Neural cell (in vitro differentiated cells): ENCODE results near the gene BCAR3. TPM values are rescaled to one million over a fixed set of nuclear protein-coding genes. Genes with fewer than 3 reads are reported as not detected.

Experiments used
- H2AFZ ChIP-seq: fragments of 200-600, 300-800 bp; sonication (generic), shearing (Covaris generic); 2 replicates; pipeline ENCODE4 v1.6.0; 2014; ENCODE audit warnings: low read depth, mild to moderate bottlenecking, antibody characterized with exemption, low read length, moderate library complexity
- H3F3A ChIP-seq: fragments of 200-600 bp; shearing (Covaris generic); 2 replicates; pipeline ENCODE4 v1.6.1; 2016; ENCODE audit warnings: mild to moderate bottlenecking, moderate library complexity, mixed read lengths, antibody characterized with exemption, low read length; ENCODE audit not compliant: insufficient read depth, poor library complexity, severe bottlenecking
- H3K27ac ChIP-seq: fragments of 200-600, 300-800 bp; sonication (generic), shearing (Covaris generic); 2 replicates; pipeline ENCODE4 v1.5.1; 2014; ENCODE audit warnings: mild to moderate bottlenecking, low read length, moderate library complexity
- H3K27me3 ChIP-seq: fragments of 300-800, 200-600 bp; sonication (generic), shearing (Covaris generic); 2 replicates; pipeline ENCODE4 v1.6.0; 2014; ENCODE audit warnings: mild to moderate bottlenecking, low read depth, low read length, moderate library complexity; ENCODE audit not compliant: insufficient read depth
- H3K36me3 ChIP-seq: fragments of 300-800, 200-600 bp; sonication (generic), shearing (Covaris generic); 2 replicates; pipeline ENCODE4 v1.5.1; 2014; ENCODE audit warnings: mild to moderate bottlenecking, antibody characterized with exemption, low read length, moderate library complexity; ENCODE audit not compliant: insufficient read depth
- H3K4me2 ChIP-seq: fragments of 300-800, 200-600 bp; sonication (generic), shearing (Covaris generic); 2 replicates; pipeline ENCODE4 v1.6.0; 2014; ENCODE audit warnings: mild to moderate bottlenecking, low read length
- H3K4me3 ChIP-seq: fragments of 300-800, 200-600 bp; sonication (generic), shearing (Covaris generic); 2 replicates; pipeline ENCODE4 v1.5.1; 2014; ENCODE audit warnings: mild to moderate bottlenecking, low read length, moderate library complexity
- H3K79me2 ChIP-seq: fragments of 200-600 bp; shearing (Covaris generic); replicated peaks from 2 replicates; pipeline ENCODE4 v1.6.0; 2014; ENCODE audit warnings: mild to moderate bottlenecking, low read length, moderate library complexity; ENCODE audit not compliant: insufficient read depth
- H3K9ac ChIP-seq: fragments of 300-800, 200-600 bp; sonication (generic), shearing (Covaris generic); 2 replicates; pipeline ENCODE4 v1.6.1; 2016; ENCODE audit warnings: mild to moderate bottlenecking, low read length, mixed read lengths
- H3K9me2 ChIP-seq: fragments of 200-600 bp; shearing (Covaris generic); 2 replicates; pipeline ENCODE4 v1.6.1; 2016; ENCODE audit warnings: mild to moderate bottlenecking, low read length, mixed read lengths; ENCODE audit not compliant: insufficient read depth
- H3K9me3 ChIP-seq: fragments of 200-600, 300-800 bp; sonication (generic), shearing (Covaris generic); 2 replicates; pipeline ENCODE4 v1.6.1; 2016; ENCODE audit warnings: mild to moderate bottlenecking, mixed run types, low read length, moderate library complexity, mixed read lengths
- H4K20me1 ChIP-seq: fragments of 200-600 bp; shearing (Covaris generic); 2 replicates; pipeline ENCODE4 v1.6.1; 2016; ENCODE audit warnings: mild to moderate bottlenecking, mixed run types; ENCODE audit not compliant: insufficient read depth
- CTCF ChIP-seq: fragments of 450-650 bp; IDR thresholded peaks from 2 replicates; pipeline ENCODE4 v1.5.1; 2014; ENCODE audit warnings: antibody characterized with exemption, mild to moderate bottlenecking, moderate library complexity; ENCODE audit not compliant: poor library complexity, severe bottlenecking
- EP300 ChIP-seq: fragments of 450-650 bp; conservative IDR thresholded peaks from 2 replicates; pipeline ENCODE4 v1.6.1; 2014; ENCODE audit warnings: antibody characterized with exemption, mild to moderate bottlenecking, moderate library complexity; ENCODE audit not compliant: poor library complexity, severe bottlenecking
- EZH2 ChIP-seq: fragments of 200-600, 300-800 bp; shearing (Covaris generic), sonication (generic); IDR thresholded peaks from 2 replicates; pipeline ENCODE4 v1.6.1; 2014; ENCODE audit warnings: antibody characterized with exemption, low read length, borderline replicate concordance, mild to moderate bottlenecking; ENCODE audit not compliant: insufficient read depth, poor library complexity, severe bottlenecking
- MXI1 ChIP-seq: fragments of 450-650 bp; conservative IDR thresholded peaks from 2 replicates; pipeline ENCODE4 v1.6.1; 2014; ENCODE audit warnings: antibody characterized with exemption, mild to moderate bottlenecking; ENCODE audit not compliant: poor library complexity, severe bottlenecking
- POLR2AphosphoS5 ChIP-seq: IDR thresholded peaks from 2 replicates; pipeline ENCODE4 v1.6.1; 2012
- RAD21 ChIP-seq: fragments of 450-650 bp; conservative IDR thresholded peaks from 2 replicates; pipeline ENCODE4 v1.6.1; 2014; ENCODE audit warnings: antibody characterized with exemption, mild to moderate bottlenecking, moderate library complexity
- REST ChIP-seq: IDR thresholded peaks from 2 replicates; pipeline ENCODE4 v1.6.1; 2012; ENCODE audit warnings: borderline replicate concordance
- SMC3 ChIP-seq: fragments of 450-650 bp; conservative IDR thresholded peaks from 2 replicates; pipeline ENCODE4 v1.6.1; 2014; ENCODE audit warnings: antibody characterized with exemption, mild to moderate bottlenecking, moderate library complexity; ENCODE audit not compliant: poor library complexity
- TAF1 ChIP-seq: IDR thresholded peaks from 2 replicates; pipeline ENCODE4 v1.6.1; 2012; ENCODE audit warnings: low read depth
- polyA plus RNA-seq: library from polyadenylated mRNA; depleted of rRNA; stranded (reverse); fragments of >200 nt; gene quantifications from 2 replicates; pipeline ENCODE4 v1.2.3, GENCODE V29; 2014

BCAR3 gene
- polyA plus RNA-seq, 1 donor from 2014 or later: 2.5 TPM

- H3F3A ChIP-seq: no peaks in the 10 kb centered on the region
Observed at GRCh38 chr1:93687542-93687941, 5.9 kb upstream of the BCAR3 start.

GRCh38 chr1:93686504-93687250 lies 5.0 kb upstream of the BCAR3 start:
- Histone ChIP-seq H3K4me2 (no peak overlapping the region), H3K27ac (no peak overlapping the region), H3F3A (no peaks in the 10 kb centered on the region), H3K27me3 (peaks cover 5% of the 10 kb centered on the region), H3K4me3 (no peak overlapping the region), H3K79me2 (no peaks in the 10 kb centered on the region), H3K36me3 (no peaks in the 10 kb centered on the region), H4K20me1 (no peaks in the 10 kb centered on the region), H3K9me3 (no peaks in the 10 kb centered on the region), H3K9me2 (no peaks in the 10 kb centered on the region), H3K9ac (no peak overlapping the region), H2AFZ (no peak overlapping the region)
- TF ChIP-seq RAD21 (no peak), EP300 (no peak), POLR2AphosphoS5 (no peak), SMC3 (no peak), MXI1 (no peak), REST (no peak), EZH2 (no peak)

More at GRCh38 chr1:93687542-93687941, 5.9 kb upstream of the BCAR3 start:
- Histone ChIP-seq H3K27me3 (no peaks in the 10 kb centered on the region), H2AFZ (no peak overlapping the region), H3K79me2 (no peaks in the 10 kb centered on the region), H3K4me3 (no peak overlapping the region), H3K27ac (no peak overlapping the region), H4K20me1 (no peaks in the 10 kb centered on the region), H3K9me3 (no peaks in the 10 kb centered on the region), H3K4me2 (no peak overlapping the region), H3K36me3 (no peaks in the 10 kb centered on the region), H3K9me2 (no peaks in the 10 kb centered on the region), H3K9ac (no peak overlapping the region)
- no peak for TF ChIP-seq POLR2AphosphoS5
- TF ChIP-seq MXI1: no peak
- TF ChIP-seq REST: no peak
- TF ChIP-seq TAF1: no peak
- TF ChIP-seq SMC3: no peak
- no peak for TF ChIP-seq EZH2
- no peak for TF ChIP-seq EP300
- no peak for TF ChIP-seq RAD21
- TF ChIP-seq CTCF: no peak
